ENCODE measurements around the gene MAP7D1. TPM values are rescaled to one million over a fixed set of nuclear protein-coding genes. Genes with fewer than 3 reads are reported as not detected.
A peak's percentile ranks its signal among the peaks of the same experiment; 100 is the strongest.

Gene MAP7D1
- total RNA-seq, 4 donors from 2014 or later, result 147 to 243 (median 172) TPM

DNA sequence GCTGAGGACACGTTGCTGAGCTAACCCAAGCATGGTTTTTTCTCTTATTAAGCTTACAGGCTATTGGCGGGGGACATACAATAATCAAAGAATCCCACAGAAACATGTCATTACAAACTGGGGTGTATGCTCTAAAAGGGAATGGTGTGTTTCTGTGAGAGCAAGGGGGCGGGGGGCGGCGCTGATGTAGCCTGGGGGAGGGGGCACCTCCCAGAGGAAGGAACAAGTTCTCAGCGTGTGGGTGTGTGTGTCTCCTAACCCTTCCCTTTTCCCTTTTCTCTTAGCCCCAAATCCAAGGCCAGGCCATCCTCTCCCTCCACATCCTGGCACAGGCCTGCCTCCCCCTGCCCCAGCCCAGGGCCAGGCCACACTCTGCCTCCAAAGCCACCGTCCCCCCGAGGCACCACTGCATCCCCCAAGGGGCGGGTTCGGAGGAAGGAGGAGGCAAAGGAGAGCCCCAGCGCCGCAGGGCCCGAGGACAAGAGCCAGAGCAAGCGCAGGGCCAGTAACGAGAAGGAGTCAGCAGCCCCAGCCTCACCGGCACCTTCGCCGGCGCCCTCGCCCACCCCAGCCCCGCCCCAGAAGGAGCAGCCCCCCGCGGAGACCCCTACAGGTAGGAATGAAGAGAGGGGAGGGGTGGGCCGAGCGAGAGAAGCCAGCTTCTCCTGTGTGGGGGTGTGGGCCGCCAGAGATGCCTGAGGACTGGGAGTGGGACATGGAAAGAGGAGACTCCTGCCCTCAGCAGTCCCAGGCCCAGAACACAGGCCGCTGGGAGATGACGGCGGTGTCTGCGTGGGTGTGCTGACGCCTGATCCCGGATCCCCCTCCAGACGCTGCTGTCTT lies 21.9 kb downstream of the MAP7D1 start:
- H3K27me3 ChIP-seq, result no peaks in the 10 kb centered on the region
- TF ChIP-seq, protein P1, sequence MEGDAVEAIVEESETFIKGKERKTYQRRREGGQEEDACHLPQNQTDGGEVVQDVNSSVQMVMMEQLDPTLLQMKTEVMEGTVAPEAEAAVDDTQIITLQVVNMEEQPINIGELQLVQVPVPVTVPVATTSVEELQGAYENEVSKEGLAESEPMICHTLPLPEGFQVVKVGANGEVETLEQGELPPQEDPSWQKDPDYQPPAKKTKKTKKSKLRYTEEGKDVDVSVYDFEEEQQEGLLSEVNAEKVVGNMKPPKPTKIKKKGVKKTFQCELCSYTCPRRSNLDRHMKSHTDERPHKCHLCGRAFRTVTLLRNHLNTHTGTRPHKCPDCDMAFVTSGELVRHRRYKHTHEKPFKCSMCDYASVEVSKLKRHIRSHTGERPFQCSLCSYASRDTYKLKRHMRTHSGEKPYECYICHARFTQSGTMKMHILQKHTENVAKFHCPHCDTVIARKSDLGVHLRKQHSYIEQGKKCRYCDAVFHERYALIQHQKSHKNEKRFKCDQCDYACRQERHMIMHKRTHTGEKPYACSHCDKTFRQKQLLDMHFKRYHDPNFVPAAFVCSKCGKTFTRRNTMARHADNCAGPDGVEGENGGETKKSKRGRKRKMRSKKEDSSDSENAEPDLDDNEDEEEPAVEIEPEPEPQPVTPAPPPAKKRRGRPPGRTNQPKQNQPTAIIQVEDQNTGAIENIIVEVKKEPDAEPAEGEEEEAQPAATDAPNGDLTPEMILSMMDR (IDR thresholded peaks at IDR 0.05), result no peak
- TF ChIP-seq POLR2A (IDR thresholded peaks at IDR 0.05), result no peak
- TF ChIP-seq POLR2AphosphoS5 (IDR thresholded peaks at IDR 0.05), result no peak
- no peak for TF ChIP-seq EP300 (IDR thresholded peaks at IDR 0.05)
- H3K36me3 ChIP-seq, result peaks cover 0 to 92% of the 10 kb centered on the region in 2 donors
- H3K27ac ChIP-seq, result peak overlapping the region; percentile 15 to 80 (median 78)
- no peak for ATAC-seq
- peaks cover 4 to 76% (median 13%) of the 10 kb centered on the region in 3 donors for H3K4me1 ChIP-seq
- no peak overlapping the region for H3K4me3 ChIP-seq
- no peaks in the 10 kb centered on the region for H3K9me3 ChIP-seq
- WGBS, 2 donors (ENCODE audit: low coverage in 1 of 2), result 57 to 77% methylated on average over 1 to 5 of the region's 33 CpGs

GRCh38 chr1:36178471-36179219 lies 22.7 kb downstream of the MAP7D1 start:
- H3K36me3 ChIP-seq, result peaks cover 0 to 83% of the 10 kb centered on the region in 2 donors
- H3K4me1 ChIP-seq, result peaks cover 4 to 76% (median 17%) of the 10 kb centered on the region in 3 donors
- 72 to 82% methylated on average over 13 to 41 of the region's 62 CpGs for WGBS, 2 donors (ENCODE audit: low coverage in 1 of 2)
- H3K27ac ChIP-seq, result peak overlapping the region; percentile 15 to 80 (median 78)
- H3K9me3 ChIP-seq, result no peaks in the 10 kb centered on the region
- TF ChIP-seq EP300 (IDR thresholded peaks at IDR 0.05) (no peak), POLR2A (IDR thresholded peaks at IDR 0.05) (no peak), POLR2AphosphoS5 (IDR thresholded peaks at IDR 0.05) (no peak)
- TF ChIP-seq, protein P1 (IDR thresholded peaks at IDR 0.05), result no peak
- no peak for ATAC-seq
- no peak overlapping the region for H3K4me3 ChIP-seq
- H3K27me3 ChIP-seq, result no peaks in the 10 kb centered on the region

GRCh38 chr1:36179220-36179600 lies 23.2 kb downstream of the MAP7D1 start:
- Histone ChIP-seq H3K4me1 (peaks cover 4 to 76% (median 17%) of the 10 kb centered on the region in 3 donors), H3K4me3 (no peak overlapping the region), H3K27ac (peak overlapping the region in 3 of 4 donors; percentile 77 to 80 (median 79)), H3K27me3 (no peaks in the 10 kb centered on the region), H3K9me3 (no peaks in the 10 kb centered on the region), H3K36me3 (peaks cover 0 to 78% of the 10 kb centered on the region in 2 donors)
- no peak for ATAC-seq
- 78 to 100% methylated on average over 1 to 3 of the region's 19 CpGs for WGBS, 2 donors (ENCODE audit: low coverage in 1 of 2)
- TF ChIP-seq, protein P1 (IDR thresholded peaks at IDR 0.05), result no peak
- TF ChIP-seq POLR2A (IDR thresholded peaks at IDR 0.05) (no peak), EP300 (IDR thresholded peaks at IDR 0.05) (no peak), POLR2AphosphoS5 (IDR thresholded peaks at IDR 0.05) (no peak)

GRCh38 chr1:36182734-36183133 lies 26.8 kb downstream of the MAP7D1 start:
- Histone ChIP-seq H3K4me3 (no peak overlapping the region), H3K4me1 (peaks cover 2 to 58% (median 11%) of the 10 kb centered on the region in 3 donors), H3K36me3 (peaks cover 0 to 42% of the 10 kb centered on the region in 2 donors), H3K9me3 (no peaks in the 10 kb centered on the region), H3K27ac (peak overlapping the region; percentile 72 to 89 (median 83)), H3K27me3 (no peaks in the 10 kb centered on the region)
- no peak for ATAC-seq
- WGBS, 2 donors (ENCODE audit: low coverage in 1 of 2), result 30 to 48% methylated on average over 1 to 2 of the region's 2 CpGs
- TF ChIP-seq POLR2A (IDR thresholded peaks at IDR 0.05), result no peak
- peak; percentile 15 for TF ChIP-seq POLR2AphosphoS5 (IDR thresholded peaks at IDR 0.05)

DNA sequence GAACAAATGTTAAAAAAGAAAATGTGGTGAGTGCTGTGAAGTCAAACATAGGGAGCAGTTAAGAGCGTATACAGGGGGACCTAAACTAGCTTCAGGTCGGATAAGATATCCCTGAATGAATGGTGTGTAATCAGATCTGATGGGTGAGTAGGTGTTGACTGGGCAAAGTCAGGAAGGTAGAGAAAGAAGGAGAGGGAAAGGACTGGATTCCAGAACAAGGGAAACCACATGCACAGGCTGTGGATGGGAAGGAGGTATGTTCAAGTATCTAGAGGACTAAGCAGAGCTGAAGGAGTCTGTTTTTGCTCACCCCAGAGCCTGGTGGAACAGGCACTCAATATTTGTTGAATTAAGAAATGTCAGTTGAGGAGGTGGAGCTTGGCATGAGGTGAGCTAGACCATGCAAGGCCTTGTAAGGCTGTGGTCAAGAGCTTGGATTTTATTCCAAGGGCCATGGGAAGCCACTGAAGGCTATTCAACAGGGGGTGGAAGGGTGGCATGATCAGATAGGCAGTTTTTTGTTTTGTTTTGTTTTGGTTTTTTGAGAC lies 27.4 kb downstream of the MAP7D1 start:
- peak; percentile 60 for ATAC-seq
- Histone ChIP-seq H3K27ac (peak overlapping the region; percentile 72 to 89 (median 83)), H3K36me3 (peaks cover 0 to 36% of the 10 kb centered on the region in 2 donors), H3K9me3 (no peaks in the 10 kb centered on the region), H3K4me1 (peaks cover 3 to 55% (median 15%) of the 10 kb centered on the region in 3 donors), H3K27me3 (no peaks in the 10 kb centered on the region), H3K4me3 (no peak overlapping the region)
- WGBS, 2 donors (ENCODE audit: low coverage in 1 of 2), result 33% methylated on average over 2 of the region's 2 CpGs; no CpG with 5 or more reads in 1 of the 2 donors
- TF ChIP-seq, protein P1 (IDR thresholded peaks at IDR 0.05), result no peak
- TF ChIP-seq EP300 (IDR thresholded peaks at IDR 0.05), result no peak
- TF ChIP-seq POLR2AphosphoS5 (IDR thresholded peaks at IDR 0.05), result peak; percentile 78
- TF ChIP-seq POLR2A (IDR thresholded peaks at IDR 0.05), result no peak

Measured in gastroesophageal sphincter (tissue), 4 donors.